A549 treated with ZK216348 at 1 μM for 4 hours (cell line): ENCODE measurements around the gene DMXL2. TPM values are rescaled to one million over a fixed set of nuclear protein-coding genes. Genes with fewer than 3 reads are reported as not detected.

ENCODE experiments used
- total RNA-seq: library from RNA; stranded (reverse); fragments of 200-300 nt; extraction: Qiagen RNA extraction; gene quantifications from 5 replicates; pipeline ENCODE4 v1.2.3, GENCODE V29; 2022; ENCODE audit warnings: low read depth

DMXL2 gene, protein sequence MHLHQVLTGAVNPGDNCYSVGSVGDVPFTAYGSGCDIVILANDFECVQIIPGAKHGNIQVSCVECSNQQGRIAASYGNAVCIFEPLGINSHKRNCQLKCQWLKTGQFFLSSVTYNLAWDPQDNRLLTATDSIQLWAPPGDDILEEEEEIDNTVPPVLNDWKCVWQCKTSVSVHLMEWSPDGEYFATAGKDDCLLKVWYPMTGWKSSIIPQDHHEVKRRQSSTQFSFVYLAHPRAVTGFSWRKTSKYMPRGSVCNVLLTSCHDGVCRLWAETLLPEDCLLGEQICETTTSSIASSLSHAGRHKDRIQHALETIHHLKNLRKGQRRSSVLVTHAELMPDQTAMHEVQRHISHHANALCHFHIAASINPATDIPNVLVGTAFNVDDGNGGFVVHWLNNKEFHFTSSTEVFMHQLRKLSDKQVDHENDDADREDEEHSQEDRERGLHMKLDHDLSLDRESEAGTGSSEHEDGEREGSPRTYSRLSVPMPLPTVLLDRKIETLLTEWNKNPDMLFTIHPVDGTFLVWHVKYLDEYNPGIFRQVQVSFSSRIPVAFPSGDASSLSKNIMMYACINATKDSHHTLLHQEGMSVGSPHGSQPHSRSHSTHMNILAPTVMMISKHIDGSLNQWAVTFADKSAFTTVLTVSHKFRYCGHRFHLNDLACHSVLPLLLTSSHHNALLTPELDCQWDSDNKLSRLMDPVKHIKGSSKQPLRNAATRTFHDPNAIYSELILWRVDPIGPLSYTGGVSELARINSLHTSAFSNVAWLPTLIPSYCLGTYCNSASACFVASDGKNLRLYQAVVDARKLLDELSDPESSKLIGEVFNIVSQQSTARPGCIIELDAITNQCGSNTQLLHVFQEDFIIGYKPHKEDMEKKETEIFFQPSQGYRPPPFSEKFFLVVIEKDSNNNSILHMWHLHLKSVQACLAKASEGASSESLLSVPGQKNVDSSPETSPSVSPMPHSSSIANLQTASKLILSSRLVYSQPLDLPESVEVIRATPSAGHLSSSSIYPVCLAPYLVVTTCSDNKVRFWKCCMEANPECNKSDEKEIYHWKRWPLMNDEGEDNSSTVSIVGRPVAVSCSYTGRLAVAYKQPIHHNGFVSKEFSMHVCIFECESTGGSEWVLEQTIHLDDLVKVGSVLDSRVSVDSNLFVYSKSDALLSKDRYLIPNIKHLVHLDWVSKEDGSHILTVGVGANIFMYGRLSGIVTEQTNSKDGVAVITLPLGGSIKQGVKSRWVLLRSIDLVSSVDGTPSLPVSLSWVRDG (N-terminal part only)
- 13.0 to 20.7 TPM (median 18.5 TPM) in 5 replicates for total RNA-seq

GRCh38 chr15:51622604-51623370 is at the start of gene DMXL2:
TSS of gene DMXL2 (minus strand) at chr15:51622771. CDS start at chr15:51622545, 226 bp downstream.

Other genes with a start within 250 kb of the DMXL2 start
- gene SCG3, start 58.7 kb upstream of the DMXL2 start, total RNA-seq = 0.06 TPM in 1 of 5 replicates, not detected in the others
- gene LYSMD2, start 114.9 kb upstream of the DMXL2 start, total RNA-seq = 19.2 to 25.7 TPM (median 23.6 TPM) in 5 replicates
- 1.2 to 2.9 TPM (median 2.0 TPM) in 5 replicates for gene TMOD2, start 128.8 kb upstream of the DMXL2 start, total RNA-seq
- gene TMOD3, start 206.9 kb upstream of the DMXL2 start, total RNA-seq = 38.3 to 72.4 TPM (median 63.4 TPM) in 5 replicates